HG03520 (cell line): ENCODE measurements around the gene KCNB1.

Experiments
- ATAC-seq: cut with Tn5 transposase; IDR thresholded peaks from one replicate; pipeline ENCODE4 v1.9.1; 2021; ENCODE audit warnings: mild to moderate bottlenecking, moderate library complexity; ENCODE audit not compliant: unreplicated experiment

The KCNB1 gene

GRCh38 chr20:49393803-49394202 is 88.7 kb downstream of the KCNB1 start:
- no peak for ATAC-seq

- no peak for ATAC-seq
These were observed 89.7 kb downstream of the KCNB1 start for GRCh38 chr20:49392745-49393144.

DNA sequence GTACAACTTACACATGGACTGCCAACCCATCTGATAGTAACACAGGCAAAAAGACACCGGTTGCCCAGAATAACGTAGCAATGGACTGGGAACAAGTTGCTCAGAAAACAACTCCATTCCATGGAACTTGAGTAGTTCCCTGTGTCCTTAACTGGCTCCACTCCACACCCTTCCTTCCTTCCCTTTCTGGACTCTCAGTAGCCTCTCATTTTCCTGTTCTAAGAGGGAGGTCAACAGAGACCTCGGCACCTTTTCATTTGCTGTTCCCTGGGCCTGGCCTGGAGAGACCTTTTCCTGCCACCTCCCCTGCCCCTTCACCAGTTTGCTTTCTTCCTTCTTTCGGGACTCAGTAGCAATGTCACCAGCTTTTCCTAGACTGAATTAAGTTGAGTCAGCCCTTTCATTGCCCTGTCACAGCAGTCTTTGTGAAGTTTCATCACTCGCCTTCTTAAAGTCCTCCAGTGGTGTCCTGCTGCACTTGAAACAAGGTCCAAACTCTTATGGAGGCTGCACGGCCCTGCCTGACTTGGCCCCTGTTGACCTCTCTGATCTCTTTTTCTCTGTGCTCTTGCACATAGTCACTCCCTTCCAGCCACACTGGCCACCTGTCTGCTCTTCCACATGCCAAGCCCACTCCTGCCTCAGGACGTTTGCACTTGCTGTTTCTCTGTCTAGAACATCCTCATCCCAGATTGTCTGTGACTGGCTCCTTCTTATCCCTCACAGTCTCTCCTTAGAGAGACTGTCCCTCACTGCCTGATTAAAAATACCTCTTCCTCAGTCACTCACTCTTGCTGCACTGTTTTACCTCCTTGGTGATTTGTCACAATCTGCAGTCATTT is 90.8 kb downstream of the KCNB1 start:
- no peak for ATAC-seq

DNA sequence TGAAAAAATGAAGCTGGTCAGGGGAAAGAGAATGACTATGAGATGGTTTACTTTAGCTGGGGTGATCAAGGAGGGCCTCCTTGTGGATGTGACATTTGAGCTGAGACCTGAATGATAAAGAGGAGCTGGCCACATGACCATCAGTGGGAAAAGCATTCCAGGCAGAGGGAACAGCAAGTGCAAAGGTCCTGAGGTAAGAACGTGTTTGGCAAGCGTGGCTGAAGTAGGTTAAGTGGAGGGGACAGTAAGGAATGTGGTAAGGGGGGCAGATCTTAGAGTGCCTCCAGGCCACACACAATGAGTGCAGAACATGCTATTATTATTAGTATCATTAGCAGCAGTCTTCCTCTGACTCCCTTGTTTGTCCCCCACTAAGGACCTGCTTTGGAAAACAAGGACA is 92.6 kb downstream of the KCNB1 start:
- ATAC-seq: no peak

DNA sequence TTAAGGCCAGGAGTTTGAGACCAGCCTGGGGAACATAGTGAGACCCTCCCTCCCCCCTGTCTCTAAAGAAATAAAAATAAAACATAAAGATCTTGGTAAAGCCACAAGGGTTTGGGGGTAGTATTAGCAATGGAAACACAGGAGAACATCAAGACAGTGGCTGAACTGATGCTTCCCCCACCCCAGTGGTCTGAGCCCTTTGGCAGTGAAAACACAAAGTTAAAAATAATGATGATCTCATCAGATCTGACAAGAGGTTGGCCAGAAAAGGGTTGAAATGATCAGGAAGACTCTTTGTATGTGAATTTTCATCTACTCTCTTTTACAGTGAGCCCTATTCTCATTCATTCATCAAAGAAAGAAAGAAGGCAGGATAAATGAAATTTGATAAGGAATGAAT is 93.7 kb downstream of the KCNB1 start:
- no peak for ATAC-seq

GRCh38 chr20:49387581-49387939 is 94.9 kb downstream of the KCNB1 start:
- no peak for ATAC-seq

- no peak for ATAC-seq
These were observed 95.5 kb downstream of the KCNB1 start for GRCh38 chr20:49386848-49387580.

DNA sequence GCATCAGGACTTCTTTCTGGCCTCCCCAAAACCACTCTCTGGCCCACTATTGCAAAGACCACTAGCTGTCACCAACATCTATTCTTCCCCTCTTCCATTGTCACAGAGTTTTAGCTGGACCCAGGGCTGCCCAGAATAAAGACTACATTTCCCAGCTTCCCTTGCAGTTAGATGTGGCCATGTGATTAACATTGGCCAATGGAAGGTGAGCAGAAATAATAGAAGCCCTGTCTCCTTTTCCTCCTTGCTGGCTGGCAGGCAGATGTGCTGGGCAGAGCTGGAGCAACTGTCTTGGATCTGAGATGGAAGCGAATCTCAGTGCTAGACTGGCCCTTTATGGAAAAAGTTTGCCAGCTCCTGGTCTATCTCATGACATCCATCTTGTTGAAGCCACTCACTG is 97.0 kb downstream of the KCNB1 start:
- ATAC-seq: no peak

DNA sequence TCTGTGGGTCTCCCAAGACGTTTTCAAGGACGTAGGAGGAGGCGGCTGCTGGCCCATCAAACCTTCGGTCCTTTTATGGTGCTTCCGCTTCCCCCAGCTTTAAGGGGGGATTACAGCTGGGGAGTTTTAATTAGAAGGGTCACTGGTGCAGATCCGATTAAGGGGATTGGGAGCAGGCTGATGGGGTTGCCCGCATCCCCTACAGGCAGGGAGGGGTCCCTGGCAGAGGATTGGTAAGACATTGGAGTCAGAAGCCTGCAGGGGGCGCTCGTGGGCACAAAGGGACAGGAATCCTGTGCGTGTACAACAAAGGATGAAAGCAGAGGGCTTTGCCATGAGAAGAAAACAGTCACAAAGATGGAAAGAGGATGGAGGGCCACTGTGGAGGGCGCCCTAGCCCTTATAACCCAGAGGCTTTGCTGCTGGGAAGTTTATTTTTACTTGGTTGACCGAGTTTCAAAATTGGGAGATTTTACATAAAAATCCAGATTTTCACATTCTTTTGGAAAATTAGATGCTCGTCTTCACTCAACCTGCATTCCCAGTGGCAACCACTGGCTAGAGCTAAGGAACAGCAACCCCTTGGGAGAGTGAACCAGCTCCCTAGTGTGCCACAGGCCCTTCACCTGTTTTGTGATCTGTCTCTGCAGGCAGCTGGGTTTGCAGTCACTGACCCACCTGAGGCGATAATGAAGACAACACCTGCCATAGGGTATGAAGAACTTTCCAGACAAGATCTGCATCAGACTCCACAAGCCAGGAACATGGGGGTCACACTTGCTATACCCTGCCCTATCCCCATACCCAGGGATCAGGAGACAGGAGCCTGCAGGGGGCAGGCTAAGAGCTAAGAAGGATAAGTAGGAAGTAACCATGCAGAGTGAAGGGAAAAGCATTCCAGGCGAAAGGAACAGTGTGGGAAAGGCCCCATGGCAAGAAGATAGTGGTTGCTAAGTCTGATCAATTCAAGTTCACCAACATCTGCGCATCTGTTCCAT is 97.7 kb downstream of the KCNB1 start:
- no peak for ATAC-seq

- no peak for ATAC-seq
These were observed 100.6 kb downstream of the KCNB1 start for GRCh38 chr20:49381558-49382493.

DNA sequence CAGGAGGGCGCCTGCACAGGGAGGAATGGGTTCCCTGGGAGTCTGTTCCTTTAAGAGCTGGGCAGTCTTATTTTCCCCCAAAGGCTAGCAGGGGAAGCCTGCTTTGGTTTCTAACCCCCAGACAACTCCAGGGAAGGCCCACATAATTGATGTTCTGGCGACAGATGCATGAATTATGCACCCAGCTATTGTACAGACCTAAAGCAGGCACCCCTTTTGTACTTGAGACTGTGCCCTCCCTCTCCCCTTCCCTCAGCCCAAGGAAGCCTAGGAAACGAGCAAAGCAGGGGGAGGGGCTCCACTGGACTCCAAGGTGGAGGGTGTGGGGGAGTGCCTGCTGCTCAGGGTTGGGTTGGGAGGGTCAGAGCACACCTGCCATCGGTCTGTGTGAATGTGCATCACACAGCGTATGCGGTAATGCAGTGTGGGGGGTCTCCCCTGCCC is 102.1 kb downstream of the KCNB1 start:
- no peak for ATAC-seq

GRCh38 chr20:49379338-49379737 is 103.1 kb downstream of the KCNB1 start:
- ATAC-seq: no peak

GRCh38 chr20:49377326-49377725 is 105.1 kb downstream of the KCNB1 start:
- no peak for ATAC-seq

- no peak for ATAC-seq
These were observed 107.3 kb downstream of the KCNB1 start for GRCh38 chr20:49375170-49375569.

- no peak for ATAC-seq
These were observed 110.3 kb downstream of the KCNB1 start for GRCh38 chr20:49372095-49372734.

GRCh38 chr20:49368596-49368995 is 113.9 kb downstream of the KCNB1 start:
- no peak for ATAC-seq

- no peak for ATAC-seq
These were observed 115.4 kb downstream of the KCNB1 start for GRCh38 chr20:49367113-49367512.

DNA sequence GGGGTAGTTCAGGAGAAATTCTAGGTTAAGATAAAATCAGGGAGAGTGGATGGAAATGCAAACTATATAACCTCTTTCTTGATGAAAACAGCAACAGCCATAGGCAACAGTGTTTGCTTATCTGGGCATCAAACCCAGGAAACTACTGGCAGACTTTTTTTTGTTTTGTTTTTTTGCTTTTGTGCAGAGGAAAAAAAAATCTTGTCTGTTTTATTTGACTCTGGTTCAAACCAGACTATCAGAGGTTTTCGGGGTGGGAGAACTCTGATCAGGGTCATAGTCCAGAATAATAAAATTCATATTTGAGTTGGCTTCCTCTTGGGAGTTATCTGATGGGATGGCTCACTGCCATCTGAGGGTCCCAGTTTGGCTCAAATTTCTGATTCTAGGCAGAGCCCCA is 115.8 kb downstream of the KCNB1 start:
- no peak for ATAC-seq

DNA sequence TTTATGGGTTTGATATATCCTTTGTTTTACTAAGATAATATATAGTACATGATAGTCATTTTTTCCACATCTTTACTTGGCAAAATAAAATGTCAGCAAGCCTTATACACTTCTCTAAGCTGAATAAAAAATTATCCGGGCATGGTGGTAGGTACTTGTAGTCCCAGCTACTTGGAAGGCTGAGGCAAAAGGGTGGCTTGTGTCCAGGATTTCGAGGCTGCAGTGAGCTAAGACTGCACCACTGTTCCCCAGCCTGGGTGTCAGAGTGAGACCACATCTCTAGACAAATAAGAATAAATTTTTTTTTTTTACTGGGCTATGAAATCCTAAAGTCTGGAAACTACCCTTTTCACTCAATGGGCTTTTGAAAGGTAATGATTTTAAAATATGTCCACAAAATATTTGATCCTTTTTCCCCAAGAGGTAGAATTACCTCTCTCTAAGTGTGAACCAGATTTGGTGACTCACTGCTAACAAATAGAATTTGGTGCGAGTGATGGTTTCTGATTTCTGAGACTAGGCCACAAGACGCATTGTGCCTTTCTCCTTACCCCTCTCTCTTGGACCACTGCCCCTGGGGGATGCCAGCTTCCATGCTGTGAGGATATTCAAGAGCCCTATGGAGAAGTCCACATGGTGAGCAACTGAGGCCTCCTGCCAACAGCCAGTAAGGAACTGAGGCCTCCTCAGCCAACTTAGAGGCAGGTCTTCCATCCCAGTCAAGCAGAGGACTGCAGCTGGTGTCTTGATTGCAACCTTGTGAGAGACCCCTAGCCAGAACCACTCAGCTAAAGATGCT is 120.4 kb downstream of the KCNB1 start:
- no peak for ATAC-seq
